Colonic mucosa (tissue), 4 donors: Measurements from ENCODE around the gene CFAP46. TPM values are rescaled to one million over a fixed set of nuclear protein-coding genes. Genes with fewer than 3 reads are reported as not detected.

ENCODE experiments used
- DNase-seq: peaks from one replicate; pipeline ENCODE4 v3.0.0-alpha.2; 2020
- H3K27ac ChIP-seq: fragments of 200-600 bp; one replicate; pipeline ENCODE4 v1.8.0; 2021
- H3K27me3 ChIP-seq: fragments of 200-600 bp; one replicate; pipeline ENCODE4 v1.8.0; 2021
- H3K36me3 ChIP-seq: fragments of 200-600 bp; one replicate; pipeline ENCODE4 v1.8.0; 2021
- H3K4me1 ChIP-seq: fragments of 200-600 bp; one replicate; pipeline ENCODE4 v1.8.0; 2021; ENCODE audit warnings: mild to moderate bottlenecking
- H3K4me3 ChIP-seq: fragments of 200-600 bp; one replicate; pipeline ENCODE4 v1.8.0; 2021
- H3K9ac ChIP-seq, 2 donors: one replicate each; pipeline ENCODE4 v1.7.0; 2013; ENCODE audit warnings: control low read depth in 2 of 2, low read depth in 2 of 2, low read length in 2 of 2
- H3K9me3 ChIP-seq: fragments of 200-600 bp; one replicate; pipeline ENCODE4 v1.8.0; 2021
- intact Hi-C: fragments of 100-400 bp; cut with DNase I; formaldehyde crosslinking; loops from one replicate; pipeline ENCODE4 v1.14.1; 2022
- total RNA-seq, 2 donors: library from RNA; stranded (reverse); fragmentation: NEBNext Ultra II Directional in 1 of 2; extraction: Animal tissue kit (Norgen Biotek cat#: 25700) in 1 of 2; gene quantifications; one replicate each; pipeline ENCODE4 v1.2.1, GENCODE V29; 2021
- TF ChIP-seq, protein P1 (sequence below): fragments of 200-600 bp; IDR thresholded peaks from one replicate; pipeline ENCODE4 v1.8.0; 2022; ENCODE audit warnings: antibody characterized with exemption, mild to moderate bottlenecking
- donor health status: healthy.
- donor health status: DM: no; HTN: no; CAD: no.
- donor health status: DM: no; HTN: no; CAD: no.

Gene CFAP46
- total RNA-seq, 2 donors from 2014 or later = 0.13 TPM; not detected in 1

DNA sequence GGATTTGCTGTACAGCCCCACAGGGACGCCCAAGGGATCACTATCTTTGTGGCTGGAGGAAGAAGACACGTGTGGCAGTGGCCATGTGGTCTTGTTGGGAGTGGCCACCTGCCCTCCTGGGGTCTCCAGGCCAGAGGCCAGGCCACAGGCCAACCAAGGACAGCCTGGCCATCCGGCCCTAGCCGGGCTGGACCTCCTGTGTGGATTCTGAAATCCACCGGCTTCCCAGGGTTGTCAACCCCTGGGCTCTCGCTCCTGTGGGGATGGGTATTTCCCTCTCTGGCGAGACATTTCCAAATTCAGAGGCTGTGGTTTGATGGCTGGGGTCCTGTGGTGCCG is 31.5 kb upstream of the CFAP46 start:
- intact Hi-C loops = no loop called here
- DNase-seq = no peak
- Histone ChIP-seq H3K27me3 (no peaks in the 10 kb centered on the region), H3K4me3 (no peak overlapping the region), H3K9ac (no peak overlapping the region), H3K9me3 (no peaks in the 10 kb centered on the region), H3K36me3 (no peaks in the 10 kb centered on the region), H3K4me1 (no peaks in the 10 kb centered on the region), H3K27ac (no peak overlapping the region)
- TF ChIP-seq, protein P1, sequence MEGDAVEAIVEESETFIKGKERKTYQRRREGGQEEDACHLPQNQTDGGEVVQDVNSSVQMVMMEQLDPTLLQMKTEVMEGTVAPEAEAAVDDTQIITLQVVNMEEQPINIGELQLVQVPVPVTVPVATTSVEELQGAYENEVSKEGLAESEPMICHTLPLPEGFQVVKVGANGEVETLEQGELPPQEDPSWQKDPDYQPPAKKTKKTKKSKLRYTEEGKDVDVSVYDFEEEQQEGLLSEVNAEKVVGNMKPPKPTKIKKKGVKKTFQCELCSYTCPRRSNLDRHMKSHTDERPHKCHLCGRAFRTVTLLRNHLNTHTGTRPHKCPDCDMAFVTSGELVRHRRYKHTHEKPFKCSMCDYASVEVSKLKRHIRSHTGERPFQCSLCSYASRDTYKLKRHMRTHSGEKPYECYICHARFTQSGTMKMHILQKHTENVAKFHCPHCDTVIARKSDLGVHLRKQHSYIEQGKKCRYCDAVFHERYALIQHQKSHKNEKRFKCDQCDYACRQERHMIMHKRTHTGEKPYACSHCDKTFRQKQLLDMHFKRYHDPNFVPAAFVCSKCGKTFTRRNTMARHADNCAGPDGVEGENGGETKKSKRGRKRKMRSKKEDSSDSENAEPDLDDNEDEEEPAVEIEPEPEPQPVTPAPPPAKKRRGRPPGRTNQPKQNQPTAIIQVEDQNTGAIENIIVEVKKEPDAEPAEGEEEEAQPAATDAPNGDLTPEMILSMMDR = no peak

DNA sequence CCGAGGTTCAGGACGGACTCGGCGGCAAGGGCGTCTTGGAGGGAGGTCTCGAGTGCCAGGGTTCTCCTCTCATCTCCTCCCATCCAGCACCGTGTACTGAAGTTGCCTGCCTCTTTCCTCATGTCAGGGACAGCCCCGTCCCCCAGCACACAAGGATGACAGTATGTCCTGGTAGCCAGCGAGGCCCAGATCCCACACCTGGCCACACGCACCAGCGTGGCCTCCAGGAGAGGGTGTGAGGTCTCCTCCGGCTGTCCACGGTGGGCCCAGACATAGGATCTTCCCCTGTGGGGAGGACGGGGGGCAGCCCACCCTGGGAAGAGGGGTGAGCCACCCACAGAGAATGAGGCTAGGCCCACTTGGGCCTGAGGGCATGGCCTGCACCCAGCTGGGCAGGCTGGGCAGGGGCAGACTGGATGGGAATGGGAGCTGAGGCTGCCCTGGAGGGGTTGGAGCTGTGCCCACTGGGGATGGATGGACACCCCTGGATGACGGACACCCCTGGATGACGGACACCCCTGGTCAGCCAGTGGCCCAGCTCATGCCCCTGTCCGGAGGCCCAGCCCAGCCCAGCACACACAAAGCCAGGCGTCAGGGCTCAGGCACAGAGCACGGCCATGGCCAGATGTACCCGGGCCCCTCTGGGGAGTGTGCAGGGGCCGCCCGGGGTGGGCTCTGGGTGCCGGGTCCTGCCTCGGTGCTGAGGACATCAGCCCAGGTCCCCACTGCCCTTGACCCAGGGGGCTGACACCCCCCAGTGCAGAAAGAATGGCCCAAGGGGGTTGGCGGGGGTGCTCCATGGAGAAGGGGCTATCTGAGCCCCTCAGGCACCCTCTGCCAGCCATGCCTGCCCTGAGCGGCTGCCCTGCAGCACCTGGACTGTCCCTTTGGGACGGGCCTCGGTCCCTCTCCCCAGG is 30.9 kb upstream of the CFAP46 start:
- H3K9me3 ChIP-seq = no peaks in the 10 kb centered on the region
- no peak overlapping the region for H3K9ac ChIP-seq
- no peak overlapping the region for H3K4me3 ChIP-seq
- intact Hi-C loops = no loop called here
- TF ChIP-seq, protein P1 = no peak
- no peak for DNase-seq
- no peaks in the 10 kb centered on the region for H3K4me1 ChIP-seq
- no peaks in the 10 kb centered on the region for H3K36me3 ChIP-seq
- H3K27me3 ChIP-seq = no peaks in the 10 kb centered on the region
- H3K27ac ChIP-seq = no peak overlapping the region

DNA sequence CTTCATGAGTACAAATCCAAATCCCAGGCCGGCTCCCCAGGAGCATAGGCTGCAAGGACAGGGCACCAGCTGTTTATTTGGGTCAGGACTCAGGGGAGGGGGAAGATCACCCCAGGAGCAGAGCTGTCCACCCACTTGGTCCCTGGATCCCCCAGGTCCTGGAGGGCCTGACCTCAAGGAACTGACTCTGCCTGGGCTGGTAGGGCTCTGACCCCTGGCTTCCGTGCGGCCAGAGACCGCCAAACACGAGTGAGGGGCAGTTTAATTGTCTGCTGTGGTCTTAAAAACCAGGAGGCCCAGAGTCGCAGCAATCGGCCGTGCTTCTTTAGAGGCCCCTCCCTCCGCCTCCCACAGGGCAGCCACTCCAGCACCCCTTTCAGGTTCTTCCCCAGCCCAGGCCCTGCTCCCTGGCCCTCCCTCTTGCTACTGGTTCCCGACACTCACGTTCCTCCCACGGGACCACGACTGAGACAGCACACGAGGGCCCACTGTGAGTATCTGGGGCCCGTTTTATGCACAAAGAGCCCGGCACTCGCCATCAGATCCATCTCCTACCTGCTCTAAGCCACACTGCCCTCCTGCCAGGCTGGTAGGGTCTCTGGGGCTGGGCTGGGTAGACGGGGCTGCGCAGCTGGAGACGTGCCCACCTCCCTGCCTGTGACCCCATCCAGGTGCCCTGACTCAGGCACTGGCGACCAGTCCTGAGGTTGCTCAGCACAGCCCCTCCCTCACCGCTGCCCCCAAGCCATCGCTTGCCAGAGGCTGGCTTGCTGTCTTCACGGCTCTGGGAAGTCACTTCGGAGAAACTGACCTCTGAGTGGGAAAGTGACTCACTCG is 30.0 kb upstream of the CFAP46 start:
- TF ChIP-seq, protein P1 = no peak
- Histone ChIP-seq H3K9me3 (no peaks in the 10 kb centered on the region), H3K27ac (no peak overlapping the region), H3K27me3 (no peaks in the 10 kb centered on the region), H3K4me1 (no peaks in the 10 kb centered on the region), H3K36me3 (no peaks in the 10 kb centered on the region), H3K4me3 (no peak overlapping the region), H3K9ac (no peak overlapping the region)
- intact Hi-C loops = no loop called here
- DNase-seq = no peak

DNA sequence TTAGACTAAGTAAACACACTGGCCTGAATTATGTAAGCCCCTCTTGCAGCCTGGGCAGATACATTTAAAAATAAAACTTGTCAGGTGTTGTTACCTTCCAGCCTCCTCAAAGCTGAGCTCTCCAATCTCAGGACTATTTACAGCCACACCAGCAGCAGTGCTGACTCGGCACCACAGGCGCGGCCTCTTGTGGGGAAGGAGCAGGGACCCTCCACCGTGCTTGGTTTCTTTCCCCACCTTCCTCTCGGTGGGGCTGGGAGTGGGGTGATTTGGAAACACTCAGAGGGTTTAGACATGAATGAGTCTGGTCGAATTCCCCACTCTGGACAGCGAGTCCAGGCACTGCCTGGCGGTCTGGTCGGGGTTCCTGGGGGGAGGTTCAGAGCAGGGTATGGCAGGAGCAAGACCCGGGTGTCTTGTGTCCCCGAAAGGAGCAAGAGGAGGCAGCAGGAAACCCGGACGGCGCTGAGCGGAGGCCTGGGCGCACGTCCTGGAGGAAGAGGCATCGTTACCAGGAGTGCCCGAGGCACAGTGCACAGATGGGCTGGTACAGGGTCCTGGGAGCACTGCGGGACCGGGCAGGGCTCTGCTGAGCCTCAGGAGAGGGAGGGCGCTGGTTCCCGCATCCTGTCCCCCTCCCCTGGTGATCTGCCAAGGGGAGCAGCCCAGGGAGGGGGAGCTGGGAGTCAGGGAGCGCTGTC is 29.2 kb upstream of the CFAP46 start:
- Histone ChIP-seq H3K27me3 (no peaks in the 10 kb centered on the region), H3K27ac (no peak overlapping the region), H3K9me3 (no peaks in the 10 kb centered on the region), H3K4me1 (no peaks in the 10 kb centered on the region), H3K36me3 (no peaks in the 10 kb centered on the region), H3K4me3 (no peak overlapping the region), H3K9ac (no peak overlapping the region)
- TF ChIP-seq, protein P1 = no peak
- DNase-seq = no peak
- intact Hi-C loops = no loop called here

DNA sequence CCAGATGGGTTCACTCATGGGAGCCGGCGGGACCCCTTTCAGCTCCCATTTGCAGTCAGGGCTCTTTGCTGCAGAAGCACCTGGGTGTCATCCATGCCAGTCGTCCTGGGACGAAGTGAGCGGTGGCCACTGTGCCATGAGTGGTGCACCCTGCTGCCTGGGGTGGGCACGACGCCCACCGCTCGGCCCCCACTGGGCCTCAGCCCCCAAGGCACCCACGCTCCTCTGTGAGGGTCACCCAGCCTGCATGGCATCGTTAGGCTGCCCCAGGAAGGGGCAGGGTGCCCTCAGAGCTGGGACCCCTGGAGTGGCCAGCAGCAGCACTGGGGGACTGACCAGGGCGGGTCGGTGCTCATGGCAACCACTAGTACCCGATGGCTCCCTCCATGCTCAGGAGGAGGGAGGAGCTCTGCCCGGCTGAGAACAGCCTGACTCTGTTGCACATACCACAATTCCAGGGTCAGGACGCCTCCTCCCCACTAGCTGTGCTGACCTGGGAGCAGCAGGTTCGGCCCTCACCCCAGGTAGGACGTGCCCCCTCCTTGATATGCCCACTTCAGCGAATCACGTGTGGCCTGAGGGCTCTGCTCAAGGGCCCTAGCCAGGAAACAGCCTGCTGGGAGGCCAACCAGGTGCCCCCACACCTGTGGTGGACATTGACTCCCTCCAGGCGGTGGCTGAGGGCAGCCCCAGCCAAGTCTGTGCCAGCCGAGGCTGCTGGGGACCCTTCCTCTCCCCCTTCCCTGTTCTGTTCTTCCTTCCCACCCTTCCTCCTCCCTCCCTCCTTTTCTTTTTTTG is 28.5 kb upstream of the CFAP46 start:
- intact Hi-C loops = no loop called here
- Histone ChIP-seq H3K27me3 (no peaks in the 10 kb centered on the region), H3K4me3 (no peak overlapping the region), H3K4me1 (no peaks in the 10 kb centered on the region), H3K27ac (no peak overlapping the region), H3K36me3 (no peaks in the 10 kb centered on the region), H3K9me3 (no peaks in the 10 kb centered on the region), H3K9ac (no peak overlapping the region)
- TF ChIP-seq, protein P1 = no peak
- DNase-seq = no peak
